Stimulated activated CD4-positive, alpha-beta T cell treated with anti-CD3 and anti-CD28 coated beads, Interleukin-4, amount 100 ng/mL, for 24 hours (primary cell): Measurements from ENCODE around the gene UBE2H.
"Not testable (repeated sequence)": the region's sequence is repeated elsewhere in the genome, so short reads cannot be mapped to it uniquely, and the experiment has no call there.

Experiments used
- DNase-seq: peaks from one replicate; pipeline ENCODE4 v3.0.0-alpha.2; 2020

Gene UBE2H

DNA sequence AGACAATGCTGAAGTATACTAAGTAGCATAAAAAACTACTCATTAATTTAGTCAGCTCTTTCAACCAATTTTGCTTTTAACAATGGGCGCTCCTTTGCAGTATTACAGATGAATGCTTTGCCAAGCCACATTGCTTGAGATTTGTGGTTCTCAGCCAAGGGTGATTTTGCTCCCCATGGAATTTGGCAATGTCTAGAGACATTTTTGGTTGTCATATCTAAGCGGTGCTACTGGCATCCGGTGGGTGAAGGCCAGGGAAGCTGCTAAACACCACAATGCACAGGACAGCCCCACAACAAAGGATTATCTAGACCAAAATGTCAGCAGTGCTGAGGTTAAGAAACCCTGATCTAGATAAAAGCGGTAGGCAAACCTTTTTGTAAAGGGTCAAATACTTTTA is 112.0 kb downstream of the UBE2H start:
- DNase-seq: no peak

DNA sequence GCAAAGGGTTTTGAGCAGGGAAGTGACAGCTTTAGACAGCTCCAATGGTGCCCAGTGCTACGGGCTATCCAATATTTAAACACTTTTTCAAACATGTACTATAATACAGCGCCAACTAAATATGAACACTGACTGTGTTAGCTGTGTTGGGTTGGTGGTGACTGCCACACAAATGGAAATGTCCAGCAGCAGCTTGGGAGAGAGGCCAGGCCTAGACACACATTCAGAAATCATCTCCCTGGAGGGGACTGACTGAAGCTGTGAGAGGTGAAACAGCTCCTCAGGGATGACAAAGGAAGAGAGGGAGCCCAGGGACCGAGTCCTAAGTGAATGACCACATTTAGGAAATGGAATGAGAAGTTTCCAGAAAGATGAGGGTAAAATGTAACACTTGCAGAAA is 115.8 kb downstream of the UBE2H start:
- no peak for DNase-seq

DNA sequence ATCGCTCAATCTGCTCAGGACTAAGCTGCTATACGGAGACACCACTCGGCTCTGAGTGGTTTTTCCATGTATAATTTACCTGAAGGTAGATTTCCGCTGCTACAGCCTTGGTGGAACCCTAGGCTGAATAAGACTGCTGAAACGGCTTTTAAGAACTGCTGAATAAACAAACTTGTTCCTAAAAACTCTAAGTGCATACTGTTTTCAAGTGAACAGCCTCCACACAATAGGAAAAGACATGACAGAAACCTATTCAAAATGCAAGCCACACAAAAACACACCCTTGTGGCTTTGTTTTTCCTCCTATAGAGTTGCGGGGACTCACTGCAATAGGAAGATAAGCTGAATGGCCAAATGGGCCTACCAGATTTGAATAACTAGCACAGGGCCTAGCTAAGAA is 117.2 kb downstream of the UBE2H start:
- DNase-seq: no peak

DNA sequence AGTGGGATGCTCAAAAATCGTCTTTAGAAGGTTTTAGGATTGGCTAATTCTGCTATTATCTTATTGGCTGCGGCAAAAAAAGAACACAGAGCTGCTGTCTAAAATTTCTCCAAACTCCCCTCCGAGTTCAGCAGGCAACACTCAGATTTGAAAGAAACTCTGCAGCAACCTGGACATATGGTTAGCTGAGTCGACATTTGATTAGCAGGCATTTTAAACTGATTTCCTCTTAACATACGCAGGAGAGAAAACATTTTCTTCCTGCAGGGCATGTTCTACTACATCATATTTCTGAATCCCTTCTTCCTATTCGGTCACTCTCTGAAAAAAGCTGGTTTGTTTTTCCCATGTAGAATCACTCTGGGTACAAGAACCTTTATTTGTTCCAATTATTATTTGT is 119.4 kb downstream of the UBE2H start:
- DNase-seq: not testable (repeated sequence)

- DNase-seq: no peak
Observed at GRCh38 chr7:129832701-129833227, 120.0 kb downstream of the UBE2H start.

DNA sequence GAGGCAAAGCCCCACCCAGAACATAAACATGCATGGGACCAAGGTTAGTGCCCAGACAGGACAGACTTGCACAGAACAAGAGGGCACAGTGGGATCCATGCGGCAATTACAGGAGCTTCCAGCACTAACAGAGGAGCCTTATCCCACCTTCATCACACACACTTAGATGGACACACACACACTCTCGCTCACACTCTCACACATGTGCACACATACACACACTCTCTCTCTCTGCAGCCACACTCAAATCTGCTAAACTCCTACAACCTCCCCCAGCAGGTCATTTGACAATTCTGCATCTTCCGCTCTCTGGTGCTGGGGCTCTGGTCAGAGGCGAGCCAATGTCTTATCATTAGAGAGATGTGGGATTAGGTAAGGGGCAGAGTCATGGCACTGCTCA is 120.5 kb downstream of the UBE2H start:
- no peak for DNase-seq

DNA sequence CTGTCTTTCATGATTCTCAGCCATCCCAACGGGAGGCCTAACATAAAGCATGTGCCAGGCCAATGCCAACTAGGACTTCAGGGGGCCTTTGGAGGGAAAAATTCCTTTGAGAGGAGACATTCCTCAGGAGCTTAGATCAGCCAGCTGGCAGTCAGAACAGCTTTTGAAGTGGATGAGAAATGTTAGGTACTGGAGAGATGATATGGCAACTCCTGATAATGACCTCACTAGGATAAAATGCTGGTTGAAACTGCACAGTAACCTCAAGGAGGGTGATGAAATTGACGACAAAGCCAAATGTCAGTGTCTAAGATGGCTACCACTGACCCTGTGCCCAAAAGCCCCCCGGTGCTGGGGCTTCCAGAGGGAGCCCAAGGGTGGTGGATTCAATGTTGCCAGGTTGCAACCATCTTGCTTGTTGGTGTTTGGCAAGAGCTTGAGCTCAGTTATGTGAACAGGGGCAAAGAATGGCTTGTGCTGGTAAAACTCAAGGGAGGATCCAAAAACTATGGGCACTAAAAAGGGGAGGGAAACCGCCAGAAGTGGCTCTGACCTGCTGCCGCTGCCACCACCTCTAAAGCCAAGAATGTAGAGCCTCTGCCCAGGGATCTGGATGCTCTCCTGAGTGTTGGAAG is 121.2 kb downstream of the UBE2H start:
- no peak for DNase-seq

GRCh38 chr7:129830949-129831348 is 121.8 kb downstream of the UBE2H start:
- no peak for DNase-seq

DNA sequence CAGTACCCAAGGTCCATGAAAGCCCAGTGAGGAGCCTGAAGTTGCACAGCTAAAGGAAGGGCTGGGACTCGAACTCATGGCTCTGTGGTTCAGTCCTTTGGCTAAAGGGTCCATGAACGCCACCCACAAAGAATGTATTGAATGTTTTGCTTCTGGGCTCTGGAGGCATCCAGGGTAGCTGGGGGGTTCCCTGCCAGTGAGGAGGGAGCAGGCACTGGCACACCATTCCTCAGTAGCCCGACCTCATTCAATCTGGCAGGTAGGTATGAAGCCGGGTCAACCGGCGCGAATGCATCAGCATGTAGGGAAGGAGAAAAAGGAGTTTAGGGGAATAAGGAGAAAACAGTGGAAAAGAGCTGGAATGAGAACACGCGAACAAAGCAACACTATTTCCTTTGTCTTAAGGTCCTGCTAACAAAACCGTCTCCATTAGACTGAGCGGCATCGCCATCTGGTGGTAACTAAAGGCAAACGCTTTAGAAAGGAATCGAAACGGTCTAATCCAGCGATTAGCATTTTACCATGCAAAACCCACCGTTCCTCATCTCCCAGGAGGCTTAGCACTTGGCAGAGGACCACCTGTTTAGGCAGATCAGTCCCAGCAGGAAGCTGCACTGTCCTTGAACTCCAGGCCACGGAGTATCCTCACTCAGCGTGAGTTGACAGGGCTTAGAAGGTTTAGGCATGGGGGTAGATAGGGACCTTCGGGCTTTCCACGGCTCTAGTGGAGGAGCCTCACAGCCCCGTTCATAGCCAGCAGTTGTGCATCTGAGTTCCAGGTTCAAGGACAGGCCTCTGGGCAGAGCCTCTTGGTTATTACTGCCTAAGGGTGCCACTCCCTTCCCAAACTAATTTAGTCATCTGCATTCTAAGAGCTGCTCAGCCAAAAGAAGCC is 122.8 kb downstream of the UBE2H start:
- DNase-seq: peak; percentile 66

GRCh38 chr7:129828989-129829736 is 123.6 kb downstream of the UBE2H start:
- peak; percentile 23 for DNase-seq

DNA sequence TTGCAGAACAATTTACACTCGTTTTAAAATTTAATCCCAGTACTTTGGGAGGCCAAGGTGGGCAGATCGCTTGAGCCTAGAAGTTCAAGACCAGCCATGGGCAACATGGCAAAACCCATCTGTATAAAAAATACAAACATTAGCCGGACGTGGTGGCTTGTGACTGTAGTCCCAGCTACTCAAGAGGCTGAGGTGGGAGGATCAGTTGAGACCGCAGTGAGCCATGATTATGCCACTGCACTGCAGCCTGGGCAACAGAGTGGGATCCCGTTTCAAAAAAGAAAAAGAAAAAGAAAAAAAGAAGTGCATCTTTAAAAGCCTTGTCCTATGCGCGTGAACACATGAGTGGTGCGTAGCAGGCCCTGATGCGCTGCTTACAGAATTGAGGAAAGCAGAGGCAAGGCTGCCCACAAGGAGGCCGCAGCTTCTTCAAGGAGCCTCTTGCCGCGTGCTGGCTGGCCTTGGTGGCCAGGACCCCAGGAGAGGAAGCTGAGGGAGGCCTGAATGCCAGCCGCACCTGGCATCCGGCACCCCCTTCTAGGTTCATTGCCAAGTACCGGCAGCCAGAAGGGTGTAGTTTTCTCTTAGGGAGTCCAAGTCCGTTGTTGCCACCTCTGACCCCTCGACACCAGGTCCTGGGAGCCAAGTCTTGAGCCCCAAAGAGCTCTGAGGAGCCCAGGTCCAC is 124.5 kb downstream of the UBE2H start:
- DNase-seq: no peak

- DNase-seq: no peak
Observed at GRCh38 chr7:129827467-129827990, 125.2 kb downstream of the UBE2H start.

DNA sequence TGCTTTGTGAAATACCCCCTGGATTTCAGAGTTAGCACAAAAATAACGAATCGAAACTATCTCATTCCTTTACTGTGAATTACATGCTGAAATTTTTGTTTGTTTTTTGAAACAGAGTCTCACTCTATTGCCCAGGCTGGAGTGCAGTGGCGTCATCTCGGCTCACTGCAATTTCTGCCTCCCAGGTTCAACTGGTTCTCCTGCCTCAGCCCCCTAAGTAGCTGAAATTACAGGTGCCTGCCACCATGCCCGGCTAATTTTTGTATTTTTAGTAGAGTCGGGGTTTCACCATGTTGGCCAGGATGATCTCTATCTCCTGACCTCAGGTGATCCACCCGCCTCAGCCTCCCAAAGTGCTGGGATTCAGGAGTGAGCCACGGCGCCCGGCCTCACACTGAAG is 125.9 kb downstream of the UBE2H start:
- not testable (repeated sequence) for DNase-seq

DNA sequence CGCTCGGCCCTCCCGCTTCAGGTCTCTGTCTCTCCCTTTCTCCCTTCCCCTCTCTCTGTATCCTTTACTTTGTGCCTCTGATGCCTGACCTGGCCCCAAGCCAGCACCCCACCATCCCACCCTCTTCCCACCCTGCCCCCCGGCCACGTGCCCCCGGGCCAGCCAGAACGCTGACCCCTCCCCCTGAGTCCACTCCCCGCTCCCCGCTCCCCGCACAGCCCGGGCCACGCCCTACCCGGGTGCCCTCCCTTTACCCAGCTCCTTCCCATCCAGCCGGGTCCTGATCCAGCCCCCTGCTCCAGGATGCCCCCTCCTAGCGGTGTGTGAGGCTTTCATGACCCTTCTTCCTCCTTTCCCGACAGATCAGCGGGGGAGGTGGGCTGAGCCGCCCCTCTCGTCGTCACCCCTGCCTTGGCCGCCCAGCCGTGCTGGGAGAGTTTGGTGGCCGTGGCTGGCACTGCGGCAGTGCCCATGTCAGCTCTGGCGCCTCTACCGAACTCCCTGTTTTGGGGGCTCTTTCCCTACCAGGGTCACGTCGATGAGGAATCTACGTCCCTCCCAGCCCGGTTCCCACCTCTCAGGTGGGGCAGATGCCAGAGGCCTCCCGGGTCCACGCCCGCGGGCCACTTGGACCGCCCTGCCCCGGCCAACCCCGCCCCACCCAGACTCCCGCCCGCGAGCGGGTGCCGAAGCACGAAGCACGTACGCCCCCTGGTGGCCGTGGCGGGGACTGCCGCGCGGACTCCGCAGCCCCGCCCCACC is 127.4 kb downstream of the UBE2H start:
- peak; percentile 91 for DNase-seq

DNA sequence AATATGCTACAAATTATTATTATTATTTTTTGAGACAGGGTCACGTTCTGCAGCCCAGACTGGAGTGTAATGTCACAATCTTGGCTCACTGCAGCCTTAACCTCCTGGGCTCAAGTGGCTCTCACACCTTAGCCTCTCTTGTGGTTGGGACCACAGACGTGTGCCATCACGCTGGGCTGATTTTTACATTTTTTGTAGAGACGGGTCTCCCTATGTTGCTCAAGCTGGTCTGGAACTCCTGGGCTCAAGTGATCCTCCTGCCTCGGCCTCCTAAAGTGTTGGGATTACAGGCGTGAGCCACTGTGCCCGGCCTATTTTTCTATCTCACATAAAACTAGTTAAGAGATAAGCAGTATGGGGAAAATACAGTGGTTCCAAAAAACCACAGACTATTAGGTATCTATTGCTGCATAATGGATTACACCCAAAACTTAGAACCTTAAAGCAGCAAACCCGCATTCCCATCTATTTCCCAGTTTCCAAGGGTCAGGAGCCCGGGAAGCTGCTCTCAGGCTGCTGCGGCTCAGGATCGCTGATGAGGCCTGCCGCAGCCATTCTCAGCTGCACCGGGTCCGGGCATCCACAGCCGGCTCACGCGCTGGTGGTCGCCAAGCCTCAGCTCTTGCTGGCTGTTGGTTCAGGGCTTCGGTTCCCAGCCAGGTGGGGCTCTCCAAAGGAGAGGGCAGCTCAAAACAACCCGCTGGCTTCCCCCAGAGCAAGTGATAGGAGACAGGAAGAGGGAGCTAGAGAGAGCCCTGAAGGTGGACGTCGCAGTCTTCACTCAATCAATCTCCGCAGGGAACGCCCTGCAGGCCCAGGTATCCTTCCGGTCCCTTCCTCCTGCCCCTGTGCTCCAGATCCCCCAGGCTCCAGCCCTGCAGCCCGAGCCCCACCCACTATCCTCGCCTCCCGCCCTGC is 128.2 kb downstream of the UBE2H start:
- peak; percentile 28 for DNase-seq

DNA sequence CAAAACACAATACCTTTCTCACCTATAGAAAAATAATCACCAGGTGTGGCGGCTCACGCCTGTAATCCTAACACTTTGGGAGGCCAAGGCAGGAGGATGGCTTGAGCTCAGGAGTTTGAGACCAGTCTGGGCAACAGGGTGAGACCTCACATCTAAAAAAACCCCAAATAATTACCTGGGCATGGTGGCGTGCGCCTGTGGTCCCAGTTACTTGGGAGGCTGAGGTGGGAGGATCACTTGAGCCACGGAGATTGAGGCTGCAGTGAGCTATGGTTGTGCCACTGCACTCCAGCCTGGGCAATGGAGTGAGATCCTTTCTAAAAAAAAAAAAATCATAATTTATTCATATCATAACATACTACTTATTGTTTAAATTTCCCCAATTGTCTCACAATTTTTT is 129.6 kb downstream of the UBE2H start:
- not testable (repeated sequence) for DNase-seq

- DNase-seq: no peak
Observed at GRCh38 chr7:129821476-129821875, 131.3 kb downstream of the UBE2H start.

GRCh38 chr7:129816742-129817141 is 136.0 kb downstream of the UBE2H start:
- no peak for DNase-seq

- no peak for DNase-seq
Observed at GRCh38 chr7:129807863-129808262, 144.9 kb downstream of the UBE2H start.

DNA sequence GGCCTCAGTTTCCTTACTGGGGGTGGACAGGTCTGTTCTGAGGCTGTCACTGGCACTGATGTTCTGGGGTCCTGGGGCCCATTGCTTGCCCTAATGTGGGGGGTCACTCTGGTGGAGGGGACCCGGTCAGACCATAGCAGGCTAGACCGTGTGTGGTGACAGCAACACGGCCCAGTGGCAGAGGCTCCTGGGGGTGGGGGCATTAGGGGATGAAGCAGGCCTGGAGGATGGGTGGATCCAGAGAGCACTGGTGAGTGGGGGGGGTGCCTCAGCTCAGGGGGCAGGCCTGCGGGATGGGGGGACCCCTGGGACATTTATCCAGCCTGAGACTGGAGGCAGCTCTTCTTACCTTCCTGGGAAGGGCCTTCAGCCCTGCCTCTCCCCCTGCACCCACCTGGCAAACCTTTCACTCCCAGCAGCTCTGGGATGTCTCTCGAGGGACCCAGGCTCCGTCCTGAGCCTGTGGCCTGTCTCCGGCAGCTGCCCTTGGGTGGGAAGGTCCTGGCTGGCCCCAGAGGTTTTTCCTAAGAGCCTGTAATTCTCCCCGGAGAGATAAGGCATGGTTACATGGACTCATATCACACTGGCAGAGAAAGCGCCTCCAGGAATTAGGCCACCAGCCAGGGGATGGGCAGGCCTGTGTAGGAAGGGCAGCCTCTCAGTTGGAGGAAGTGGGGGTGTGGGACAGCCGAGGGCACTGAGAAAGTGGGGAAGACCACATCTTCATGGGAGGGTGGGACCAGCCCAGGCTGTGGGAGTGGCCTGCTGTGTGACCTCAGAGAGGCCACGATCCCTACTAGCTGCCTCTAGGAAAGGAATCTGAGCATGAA is 147.7 kb downstream of the UBE2H start:
- no peak for DNase-seq
